ENCODE data around the gene FLT3.

GRCh38 chr13:27953676-27954405 lies 146.5 kb downstream of the FLT3 start:
- peak; percentile 97 for TF ChIP-seq CTCF (IDR thresholded peaks at IDR 0.05)
- no peak for TF ChIP-seq ZFX (IDR thresholded peaks at IDR 0.05; ENCODE audit: borderline replicate concordance)
